Stimulated activated CD4-positive, alpha-beta T cell treated with anti-CD3 and anti-CD28 coated beads, TNF-alpha, amount 100 ng/mL, for 48 hours (primary cell): Measurements from ENCODE around the gene IGFALS.

ENCODE experiments used
- DNase-seq, 3 donors: peaks; one replicate each; pipeline ENCODE4 v3.0.0-alpha.2; 2020; ENCODE audit warnings: low read depth in 3 of 3

IGFALS gene

GRCh38 chr16:1776991-1777374 lies 16.5 kb downstream of the IGFALS start:
- DNase-seq = no peak

- no peak for DNase-seq
Measured at GRCh38 chr16:1776672-1776955, 16.9 kb downstream of the IGFALS start.

DNA sequence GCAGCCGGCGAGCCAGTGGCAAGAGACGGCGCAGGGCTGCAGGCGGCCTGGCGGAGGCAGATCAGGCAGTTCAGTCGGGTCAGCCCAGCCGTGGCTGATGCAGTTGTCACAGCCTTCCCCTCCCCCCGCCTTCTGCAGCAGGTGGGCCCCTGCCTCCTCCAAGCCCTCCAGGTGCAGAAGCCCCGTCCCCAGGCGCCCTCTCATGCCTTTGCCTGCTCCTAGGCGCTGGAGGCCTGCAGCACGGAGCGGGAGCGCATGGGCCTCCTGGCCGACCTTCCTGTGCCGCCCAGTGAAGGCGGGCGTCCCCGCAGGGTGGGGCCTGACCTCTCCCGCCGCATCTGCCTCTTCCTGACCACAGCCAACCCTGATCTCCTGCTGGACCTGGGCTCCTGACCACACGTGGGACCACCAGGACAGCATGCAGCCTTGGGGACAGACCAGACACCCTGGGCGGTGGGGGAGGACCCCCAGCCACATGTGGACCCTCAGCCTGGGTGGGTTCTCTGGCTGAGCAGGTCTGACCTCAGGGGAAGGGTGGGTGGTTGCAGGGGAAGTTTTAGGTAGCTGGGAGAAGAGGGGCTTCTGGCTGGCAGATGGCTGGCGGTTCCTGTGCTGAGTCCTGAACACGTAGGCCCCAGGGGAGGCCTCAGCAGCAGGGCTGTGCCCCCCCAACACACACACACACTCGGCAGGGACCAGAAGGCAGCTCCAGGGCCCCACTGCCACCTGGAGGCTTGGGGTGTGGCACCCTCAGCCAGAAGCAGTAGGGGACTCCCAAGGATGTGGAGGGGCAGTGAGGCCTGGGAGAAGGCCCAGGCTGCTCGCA lies 17.4 kb downstream of the IGFALS start:
- DNase-seq = no peak

- no peak for DNase-seq
Measured at GRCh38 chr16:1775006-1775845, 18.3 kb downstream of the IGFALS start.

- no peak for DNase-seq
Measured at GRCh38 chr16:1774448-1774780, 19.1 kb downstream of the IGFALS start.

DNA sequence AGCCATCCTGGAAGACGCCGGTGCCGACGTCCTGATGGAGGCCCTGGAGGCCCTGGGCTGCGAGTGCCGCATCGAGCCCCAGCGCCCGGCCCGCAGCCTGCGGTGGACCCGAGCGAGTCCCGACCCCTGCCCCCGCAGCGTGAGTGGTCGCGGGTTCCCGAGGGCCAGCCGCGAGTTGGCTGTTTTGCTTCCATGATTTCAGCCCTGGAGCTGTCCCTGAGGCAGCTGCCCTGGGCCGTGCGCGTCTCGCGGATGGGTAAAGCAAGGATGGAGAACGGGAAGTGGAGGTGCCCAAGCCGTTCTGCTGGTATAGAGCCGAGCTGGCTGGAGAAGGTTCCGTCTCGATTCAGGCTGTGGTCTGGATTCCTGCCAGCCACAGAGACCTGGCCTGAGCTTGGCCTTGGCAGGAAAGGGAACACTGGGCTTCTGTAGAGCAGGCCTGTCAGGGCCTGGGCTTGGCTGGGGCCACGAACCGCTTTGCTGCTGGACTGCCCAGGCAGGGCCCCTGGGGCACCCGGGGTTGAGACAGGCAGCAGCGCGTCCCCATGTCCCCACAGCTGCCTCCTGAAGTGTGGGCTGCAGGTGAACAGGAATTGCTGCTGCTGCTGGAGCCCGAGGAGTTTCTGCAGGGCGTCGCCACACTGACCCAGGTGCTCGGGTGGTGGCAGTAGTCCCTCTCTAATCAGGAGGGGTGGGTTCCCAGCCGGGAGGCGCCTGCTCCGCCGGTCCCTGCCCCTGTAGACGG lies 19.6 kb downstream of the IGFALS start:
- no peak for DNase-seq

DNA sequence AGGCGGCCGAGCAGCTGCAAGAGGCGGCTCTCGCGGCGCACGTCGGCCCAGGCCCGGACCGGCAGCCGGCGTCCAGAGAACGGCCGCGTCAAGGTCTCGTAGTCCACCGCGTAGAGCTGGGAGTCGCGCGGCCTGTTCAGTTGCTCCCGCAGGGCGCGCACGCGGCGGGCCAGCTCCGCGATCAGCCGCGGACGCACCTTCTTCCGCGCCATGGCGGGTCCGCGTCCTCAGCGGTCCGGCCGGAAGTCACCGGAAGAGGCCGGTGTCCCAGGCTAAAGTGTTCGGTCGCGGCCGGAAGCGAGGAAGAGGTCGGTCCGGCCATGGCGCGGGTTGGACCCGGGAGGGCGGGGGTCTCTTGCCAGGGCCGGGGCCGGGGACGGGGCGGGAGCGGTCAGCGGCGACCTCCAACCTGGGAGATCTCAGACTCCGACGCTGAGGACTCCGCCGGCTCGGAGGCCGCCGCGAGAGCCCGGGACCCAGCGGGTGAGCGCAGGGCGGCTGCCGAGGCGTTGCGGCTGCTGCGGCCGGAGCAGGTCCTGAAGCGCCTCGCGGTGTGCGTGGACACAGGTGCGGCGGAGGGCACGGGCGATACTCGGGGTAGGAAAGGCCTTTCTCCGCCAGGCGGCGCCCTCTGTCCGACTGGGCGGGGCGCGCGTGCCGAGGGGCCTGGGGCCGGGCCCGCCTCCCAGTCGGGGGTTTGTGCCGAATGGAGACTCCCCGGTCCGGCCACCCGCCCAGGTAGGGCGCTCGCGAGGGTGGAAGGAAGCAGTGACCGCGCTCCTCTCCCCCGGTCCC lies 20.4 kb downstream of the IGFALS start, which contains the start of gene MRPS34:
MRPS34 (minus strand) TSS at position 227 of the 795 bp plus-strand sequence; CDS start at position 212, 15 bp downstream.
- peak; percentile 72 to 75 (median 73) for DNase-seq

DNA sequence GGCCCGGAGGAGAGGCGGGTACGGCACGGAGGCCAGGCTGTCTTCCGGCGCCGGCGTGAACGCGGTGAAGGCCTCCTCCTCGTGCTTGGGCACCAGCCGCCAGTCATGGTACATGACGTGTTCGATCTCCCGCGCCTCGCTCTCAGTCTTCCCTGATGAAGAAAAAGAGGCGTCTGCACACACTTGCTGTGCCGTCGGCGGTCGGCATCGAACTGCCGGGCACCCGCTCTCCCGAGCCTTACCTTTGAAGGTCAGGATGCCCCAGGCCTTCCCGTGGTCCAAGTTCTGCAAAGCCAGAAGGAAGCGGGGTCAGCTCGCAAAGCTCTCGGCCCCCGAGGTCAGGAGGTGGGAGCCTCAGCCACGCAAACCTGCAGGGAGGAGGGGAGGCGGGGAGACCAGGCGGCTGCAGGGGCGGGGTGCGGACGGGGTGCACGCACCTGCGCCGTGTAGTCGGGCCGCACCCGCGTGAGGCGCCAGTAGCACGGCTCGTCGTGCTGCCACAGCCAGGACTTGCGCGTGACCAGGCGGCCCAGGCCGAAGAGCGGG lies 21.1 kb downstream of the IGFALS start, which contains the start of gene EME2:
EME2 (plus strand) TSS at position 449 of the 546 bp plus-strand sequence. CDS start 418 bp downstream, outside the sequence.
- peak in 2 of 3 donors; percentile 45 to 51 for DNase-seq

GRCh38 chr16:1771864-1772361 lies 21.6 kb downstream of the IGFALS start:
- no peak for DNase-seq

DNA sequence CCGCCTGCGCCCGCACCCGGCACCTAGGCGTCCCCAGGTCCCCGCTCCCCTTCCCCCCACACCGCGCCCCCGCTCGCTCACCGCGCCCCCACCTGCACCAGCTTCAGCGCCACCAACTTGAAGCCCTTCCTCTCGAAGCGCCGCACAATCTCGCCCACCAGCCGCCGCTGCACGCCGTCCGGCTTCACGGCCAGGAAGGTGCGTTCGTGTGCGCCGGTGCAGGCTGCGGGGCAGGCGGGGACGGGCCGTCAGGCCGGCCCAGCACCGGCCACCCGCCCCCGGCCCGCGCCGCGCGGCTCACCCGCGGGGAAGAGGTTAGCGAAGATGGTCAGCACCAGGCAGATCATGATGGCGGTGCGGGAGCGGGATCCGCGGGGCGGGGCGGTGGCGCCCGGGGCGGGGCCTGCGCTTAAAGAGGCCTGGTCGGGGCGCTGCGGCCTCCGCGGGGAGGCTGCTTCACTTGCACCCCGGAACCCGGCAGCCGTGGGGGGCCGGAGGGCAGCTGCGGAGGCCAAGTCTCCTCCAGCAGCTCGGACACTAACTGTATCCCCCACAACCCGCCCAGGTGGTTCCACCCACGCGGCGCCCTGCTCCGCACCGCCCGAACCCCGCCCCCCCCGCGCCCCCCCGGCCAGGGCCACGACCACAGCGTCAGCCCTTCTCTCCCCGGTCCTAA lies 22.2 kb downstream of the IGFALS start, which contains the start of gene NME3:
NME3 (minus strand) TSS at position 356 of the 676 bp plus-strand sequence; CDS start at position 347, 9 bp downstream.
- peak; percentile 57 to 81 (median 64) for DNase-seq

DNA sequence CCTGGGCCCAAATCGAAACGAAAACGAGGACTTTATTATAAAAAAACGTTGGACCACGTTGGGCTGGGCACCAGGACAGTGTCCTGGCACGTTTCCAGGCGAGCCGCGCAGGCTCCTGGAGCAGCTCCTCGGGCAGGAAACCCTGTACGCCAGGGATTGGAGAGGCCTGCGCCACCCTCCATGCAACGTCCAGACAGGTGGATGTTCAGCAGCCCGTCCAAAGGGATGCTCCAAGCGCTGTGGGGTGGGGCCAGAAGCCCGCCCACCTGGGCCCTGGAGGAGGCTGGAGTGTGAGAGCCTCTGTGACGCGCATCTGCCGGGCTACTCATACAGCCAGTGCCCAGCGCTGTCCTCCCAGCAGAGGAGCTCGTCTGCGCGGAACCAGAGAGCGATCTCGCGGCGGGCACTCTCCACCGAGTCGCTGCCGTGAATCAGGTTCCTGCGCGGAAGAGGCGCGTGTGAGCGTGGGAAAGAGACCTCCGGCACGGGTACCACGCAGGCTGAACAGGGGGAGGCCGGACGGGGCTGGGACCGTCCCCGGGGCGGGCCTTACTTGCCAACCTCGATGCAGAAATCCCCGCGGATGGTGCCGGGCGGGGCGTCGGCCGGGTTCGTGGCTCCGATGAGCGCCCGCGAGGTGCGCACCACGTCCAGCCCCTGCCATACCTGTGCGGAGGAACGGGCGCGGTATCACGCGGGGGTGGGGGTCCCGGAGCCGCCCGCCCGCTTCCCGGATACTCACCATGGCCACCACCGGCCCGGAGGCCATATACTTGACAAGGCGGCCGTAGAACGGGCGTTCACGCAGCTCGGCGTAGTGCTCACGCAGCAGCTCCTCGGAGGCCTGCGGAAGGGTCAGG lies 22.9 kb downstream of the IGFALS start:
- DNase-seq = peak in 2 of 3 donors; percentile 26 to 44

DNA sequence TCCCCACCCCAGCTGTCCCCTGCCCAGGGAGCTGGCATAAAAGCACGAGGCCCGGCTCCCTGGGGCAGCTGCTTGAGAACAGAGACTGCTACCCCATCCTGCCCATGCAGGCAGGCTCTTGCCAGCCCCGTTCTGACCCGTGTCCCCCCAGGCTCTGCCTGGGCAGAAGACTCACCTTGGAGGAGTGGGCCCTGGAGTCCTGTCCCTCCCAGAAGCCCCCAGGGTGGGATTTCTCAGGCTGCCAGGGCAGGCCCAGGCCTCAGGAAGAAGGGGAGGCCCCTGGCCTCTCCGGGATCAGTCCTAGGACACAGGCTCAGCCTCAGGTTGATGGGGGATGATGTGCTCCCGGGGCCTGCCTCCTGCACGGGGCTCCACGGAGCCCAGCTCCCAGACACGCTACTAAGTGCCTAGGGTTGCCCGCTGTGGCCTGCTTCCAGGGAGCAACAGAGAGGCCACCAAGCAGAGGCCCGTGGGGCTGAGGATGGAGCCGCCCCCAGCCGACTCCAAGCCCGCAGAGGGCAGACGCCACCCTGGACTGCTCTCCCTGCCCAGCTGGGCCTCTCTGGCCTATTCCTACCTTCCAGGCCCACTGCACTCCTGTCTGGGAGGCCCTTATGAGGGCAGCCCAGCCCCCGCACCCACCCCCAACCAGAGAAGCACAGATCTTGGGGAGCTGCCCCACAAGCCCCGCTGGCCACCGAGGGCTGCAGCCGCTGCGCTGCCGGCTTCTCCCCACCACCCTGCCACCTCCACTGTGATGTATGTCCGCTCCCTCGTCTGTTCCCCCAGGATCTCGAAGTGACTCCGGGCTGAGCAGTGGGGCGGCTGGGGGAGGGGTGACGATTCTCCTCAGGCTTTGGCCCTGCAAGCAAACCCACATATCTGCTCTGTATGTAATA lies 23.9 kb downstream of the IGFALS start:
- DNase-seq = no peak

DNA sequence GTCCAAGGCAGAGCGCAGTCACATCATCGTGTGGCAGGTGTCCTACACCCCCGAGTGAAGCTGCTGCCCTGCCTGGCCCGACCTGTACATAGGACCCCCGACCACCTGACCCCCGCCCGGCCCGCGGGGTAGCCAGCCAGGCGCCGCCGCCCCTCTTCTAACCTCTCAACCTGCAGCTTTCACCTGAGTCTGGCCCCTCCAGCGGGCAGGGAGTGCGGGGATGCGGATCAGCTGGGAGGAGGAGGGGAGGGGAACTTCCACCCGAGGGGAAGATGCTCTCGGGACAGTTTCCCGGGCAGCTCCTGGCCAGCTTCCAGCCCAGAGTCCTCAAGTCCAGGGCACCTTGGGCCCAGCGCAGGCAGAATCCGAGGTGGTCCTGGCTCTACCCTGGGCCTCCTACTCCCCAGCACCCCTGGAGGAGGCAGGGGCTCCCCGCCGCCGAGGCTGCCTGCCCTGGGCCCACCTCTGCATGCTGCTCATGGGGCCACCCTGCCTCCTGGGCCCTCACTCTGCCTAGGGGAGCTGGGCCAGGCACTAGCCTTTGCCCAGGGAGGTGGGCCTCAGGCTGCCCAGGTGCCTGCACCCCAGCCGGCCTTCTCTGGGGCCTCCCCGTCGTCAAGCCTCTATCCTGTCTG lies 24.6 kb downstream of the IGFALS start:
- DNase-seq = no peak

- no peak for DNase-seq
Measured at GRCh38 chr16:1768061-1768766, 25.3 kb downstream of the IGFALS start.

DNA sequence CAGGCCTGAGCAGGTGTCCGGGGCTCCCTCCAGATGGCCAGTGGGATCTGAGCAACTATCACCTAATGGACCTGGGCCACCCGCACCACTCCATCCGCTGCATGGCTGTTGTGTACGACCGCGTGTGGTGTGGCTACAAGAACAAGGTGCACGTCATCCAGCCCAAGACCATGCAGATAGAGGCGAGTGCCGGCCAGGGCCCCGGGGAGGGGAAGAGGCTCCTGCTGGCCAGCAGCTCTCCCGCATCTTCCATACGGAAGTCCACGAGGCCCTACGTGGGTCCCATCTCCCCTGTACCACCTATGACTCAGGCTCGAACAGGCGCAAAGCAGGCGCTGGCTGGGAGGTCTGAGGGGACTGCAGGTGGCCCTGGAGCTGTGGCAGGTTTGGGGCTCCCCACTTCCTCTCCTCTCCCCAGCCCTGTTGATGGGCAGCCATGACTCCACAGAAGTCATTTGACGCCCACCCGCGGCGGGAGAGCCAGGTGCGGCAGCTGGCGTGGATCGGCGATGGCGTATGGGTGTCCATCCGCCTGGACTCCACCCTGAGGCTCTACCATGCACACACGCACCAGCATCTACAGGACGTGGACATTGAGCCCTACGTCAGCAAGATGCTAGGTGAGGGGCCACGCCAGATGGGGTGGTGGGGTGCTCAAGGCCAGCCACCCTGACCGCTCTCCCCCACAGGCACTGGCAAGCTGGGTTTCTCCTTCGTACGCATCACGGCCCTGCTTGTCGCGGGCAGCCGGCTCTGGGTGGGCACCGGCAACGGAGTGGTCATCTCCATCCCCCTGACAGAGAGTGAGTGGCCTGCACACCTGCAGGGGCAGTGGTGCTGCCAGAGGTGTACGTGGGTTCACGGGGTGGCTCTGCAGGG lies 26.1 kb downstream of the IGFALS start:
- DNase-seq = no peak

DNA sequence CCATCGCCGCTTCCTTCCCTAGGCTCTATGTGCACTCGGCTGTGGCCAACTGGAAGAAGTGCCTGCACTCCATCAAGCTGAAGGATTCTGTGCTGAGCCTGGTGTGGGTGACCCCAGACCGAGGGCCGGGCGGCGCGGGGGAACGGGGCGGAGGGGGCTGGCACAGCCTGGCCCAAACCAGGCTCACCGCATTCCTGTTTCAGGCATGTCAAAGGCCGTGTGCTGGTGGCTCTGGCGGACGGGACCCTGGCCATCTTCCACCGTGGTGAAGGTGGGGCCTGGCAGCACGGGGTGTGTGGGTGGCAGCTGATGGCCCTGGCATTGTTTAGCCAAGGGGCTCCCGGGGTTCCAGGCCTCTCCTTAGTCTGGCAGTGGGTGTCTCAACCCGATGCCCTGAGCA lies 26.8 kb downstream of the IGFALS start:
- DNase-seq = no peak
